IMR-90 (cell line): ENCODE data around the gene PCGF2. TPM values are rescaled to one million over a fixed set of nuclear protein-coding genes. Genes with fewer than 3 reads are reported as not detected.

ENCODE experiments used
- ATAC-seq: fragments of 200-7000 bp; cut with Tn5 transposase; 2 replicates; pipeline ENCODE4 v1.9.1; 2020; ENCODE audit warnings: low read depth, mild to moderate bottlenecking, moderate library complexity
- BruUV-seq: library from RNA; stranded (reverse); fragments of 400-500 nt; replicated peaks from 2 replicates; lab custom pipeline; 2021; lab: Mats Ljungman, UMichigan
- CTCF ChIA-PET: fragments of 300-600 bp; formaldehyde crosslinking; extraction: SDS; loops from one replicate; lab custom pipeline; 2021; ENCODE audit warnings: antibody characterized with exemption; lab: Yijun Ruan, JAX
- POLR2A ChIA-PET: fragments of 300-600 bp; sonication (Branson Sonifier 250); formaldehyde crosslinking; loops from one replicate; lab custom pipeline; 2022; ENCODE audit warnings: antibody characterized with exemption; ENCODE audit not compliant: unreplicated experiment; lab: Charles Lee
- DNase-seq: peaks from one replicate; pipeline ENCODE4 v3.0.0; 2013
- H2AFZ ChIP-seq: replicated peaks from 2 replicates; pipeline ENCODE3; 2013; ENCODE audit warnings: low read length, mild to moderate bottlenecking; ENCODE audit not compliant: poor library complexity
- H2AK5ac ChIP-seq: 2 replicates; pipeline ENCODE4 v1.6.1; 2013; ENCODE audit warnings: low read depth, low read length, inconsistent platforms
- H2AK9ac ChIP-seq: replicated peaks from 2 replicates; pipeline ENCODE3; 2013; ENCODE audit warnings: mild to moderate bottlenecking, low read depth, low read length, moderate library complexity; ENCODE audit not compliant: poor library complexity
- H2BK120ac ChIP-seq: 2 replicates; pipeline ENCODE4 v1.6.1; 2013; ENCODE audit warnings: low read depth, low read length, inconsistent platforms
- H2BK15ac ChIP-seq: 3 replicates; pipeline ENCODE4 v1.6.1; 2013; ENCODE audit warnings: low read depth, low read length, inconsistent platforms
- H2BK20ac ChIP-seq: 2 replicates; pipeline ENCODE4 v1.6.1; 2013; ENCODE audit warnings: low read depth, mild to moderate bottlenecking, inconsistent platforms, low read length, moderate library complexity
- H2BK5ac ChIP-seq: 2 replicates; pipeline ENCODE4 v1.6.1; 2013; ENCODE audit warnings: mild to moderate bottlenecking, low read depth, low read length, inconsistent platforms; ENCODE audit not compliant: poor library complexity, severe bottlenecking
- H3K14ac ChIP-seq: replicated peaks from 2 replicates; pipeline ENCODE4 v1.6.1; 2013; ENCODE audit warnings: low read depth, low read length, inconsistent platforms
- H3K18ac ChIP-seq: 2 replicates; pipeline ENCODE4 v1.6.1; 2013; ENCODE audit warnings: low read depth, low read length, control low read depth
- H3K23ac ChIP-seq: 2 replicates; pipeline ENCODE4 v1.6.1; 2013; ENCODE audit warnings: low read depth, low read length, inconsistent platforms
- H3K27ac ChIP-seq: 2 replicates; pipeline ENCODE4 v1.5.1; 2013; ENCODE audit warnings: mild to moderate bottlenecking, control low read depth, low read length; ENCODE audit not compliant: insufficient read depth
- H3K27me3 ChIP-seq: 2 replicates; pipeline ENCODE4 v1.6.1; 2013; ENCODE audit warnings: low read length; ENCODE audit not compliant: control insufficient read depth, insufficient read depth
- H3K36me3 ChIP-seq: 2 replicates; pipeline ENCODE4 v1.6.1; 2013; ENCODE audit warnings: low read length, mixed read lengths; ENCODE audit not compliant: control insufficient read depth, insufficient read depth
- H3K4ac ChIP-seq: 2 replicates; pipeline ENCODE4 v1.6.1; 2013; ENCODE audit warnings: low read depth, low read length, inconsistent platforms
- H3K4me1 ChIP-seq: 2 replicates; pipeline ENCODE4 v1.6.1; 2013; ENCODE audit warnings: low read length, mixed read lengths; ENCODE audit not compliant: control insufficient read depth, insufficient read depth
- H3K4me2 ChIP-seq: 2 replicates; pipeline ENCODE4 v1.6.1; 2013; ENCODE audit warnings: low read depth, mild to moderate bottlenecking, control low read depth, low read length, moderate library complexity
- H3K4me3 ChIP-seq: 2 replicates; pipeline ENCODE4 v1.5.1; 2013; ENCODE audit warnings: low read depth, mild to moderate bottlenecking, control low read depth, low read length, moderate library complexity; ENCODE audit not compliant: insufficient read depth
- H3K56ac ChIP-seq: 2 replicates; pipeline ENCODE4 v1.6.1; 2013; ENCODE audit warnings: low read length, inconsistent platforms; ENCODE audit not compliant: insufficient read depth; ENCODE audit errors: extremely low read depth
- H3K79me1 ChIP-seq, 2 experiments: 2 replicates each; pipeline ENCODE4 v1.6.1; 2013; ENCODE audit warnings: low read length in 2 of 2, inconsistent platforms in 1 of 2, low read depth in 1 of 2
- H3K9ac ChIP-seq: 2 replicates; pipeline ENCODE4 v1.6.1; 2013; ENCODE audit warnings: low read depth, low read length, control low read depth
- H3K9me1 ChIP-seq: 2 replicates; pipeline ENCODE4 v1.6.1; 2013; ENCODE audit warnings: low read length, inconsistent platforms; ENCODE audit not compliant: insufficient read depth
- H3K9me3 ChIP-seq: 2 replicates; pipeline ENCODE4 v1.6.1; 2013; ENCODE audit warnings: low read length; ENCODE audit not compliant: control insufficient read depth, insufficient read depth
- H4K20me1 ChIP-seq: 2 replicates; pipeline ENCODE4 v1.6.1; 2013; ENCODE audit warnings: low read length, inconsistent platforms; ENCODE audit not compliant: insufficient read depth
- H4K5ac ChIP-seq: 2 replicates; pipeline ENCODE4 v1.6.1; 2013; ENCODE audit warnings: mild to moderate bottlenecking, low read depth, low read length, control low read depth
- H4K8ac ChIP-seq, 2 experiments: 2 replicates each; pipeline ENCODE4 v1.6.1; 2013; ENCODE audit warnings: low read depth in 2 of 2, low read length in 2 of 2, control low read depth in 1 of 2, inconsistent platforms in 1 of 2
- H4K91ac ChIP-seq: 2 replicates; pipeline ENCODE4 v1.6.1; 2013; ENCODE audit warnings: low read depth, low read length, inconsistent platforms; ENCODE audit not compliant: insufficient read depth
- BHLHE40 ChIP-seq: fragments of 150-350 bp; IDR thresholded peaks from 2 replicates; pipeline ENCODE4 v1.6.1; 2016; ENCODE audit warnings: mild to moderate bottlenecking, low read depth, low read length
- CEBPB ChIP-seq: IDR thresholded peaks from 2 replicates; pipeline ENCODE4 v1.6.1; 2012; ENCODE audit warnings: low read depth, low read length, improper control_type of control experiment
- CHD1 ChIP-seq: IDR thresholded peaks from 2 replicates; pipeline ENCODE4 v1.6.1; 2012; ENCODE audit warnings: low read depth, low read length, improper control_type of control experiment
- CTCF ChIP-seq: conservative IDR thresholded peaks from 2 replicates; pipeline ENCODE4 v1.5.1; 2012; ENCODE audit warnings: mild to moderate bottlenecking, low read depth, low read length, improper control_type of control experiment
- ELK1 ChIP-seq: fragments of 150-350 bp; IDR thresholded peaks from 2 replicates; pipeline ENCODE4 v1.6.1; 2016; ENCODE audit warnings: low read depth, mild to moderate bottlenecking, low read length, moderate library complexity, borderline replicate concordance
- FOS ChIP-seq: fragments of 150-350 bp; IDR thresholded peaks from 2 replicates; pipeline ENCODE4 v1.6.1; 2016; ENCODE audit warnings: low read depth, low read length
- MAFK ChIP-seq: IDR thresholded peaks from 2 replicates; pipeline ENCODE4 v1.6.1; 2012; ENCODE audit warnings: low read depth, low read length, improper control_type of control experiment
- MAZ ChIP-seq: IDR thresholded peaks from 2 replicates; pipeline ENCODE4 v1.6.1; 2012; ENCODE audit warnings: low read depth, mild to moderate bottlenecking, low read length, improper control_type of control experiment, moderate library complexity, borderline replicate concordance
- MXI1 ChIP-seq: IDR thresholded peaks from 2 replicates; pipeline ENCODE4 v1.6.1; 2012; ENCODE audit warnings: low read depth, mild to moderate bottlenecking, low read length, moderate library complexity, borderline replicate concordance
- NFE2L2 ChIP-seq: fragments of 150-350 bp; IDR thresholded peaks from 2 replicates; pipeline ENCODE4 v1.6.1; 2016; ENCODE audit warnings: low read depth, mild to moderate bottlenecking, low read length
- POLR2A ChIP-seq: IDR thresholded peaks from 2 replicates; pipeline ENCODE4 v1.6.1; 2012; ENCODE audit warnings: mild to moderate bottlenecking, low read depth, low read length
- RAD21 ChIP-seq: IDR thresholded peaks from 2 replicates; pipeline ENCODE4 v1.6.1; 2012; ENCODE audit warnings: low read length, improper control_type of control experiment
- RFX5 ChIP-seq: IDR thresholded peaks from 2 replicates; pipeline ENCODE4 v1.8.0; 2012; ENCODE audit warnings: low read depth, mild to moderate bottlenecking, low read length, moderate library complexity
- SMC3 ChIP-seq: fragments of 150-350 bp; IDR thresholded peaks from 2 replicates; pipeline ENCODE4 v1.6.1; 2016; ENCODE audit warnings: low read depth, mild to moderate bottlenecking, antibody characterized with exemption, low read length, moderate library complexity
- WGBS, 2 experiments: methylation state at CpG; one replicate each; pipeline versions ENCODE4 v1.1.5 to v1.1.7; 2013; ENCODE audit warnings: missing lambda C conversion rate in 2 of 2; ENCODE audit not compliant: insufficient read length in 1 of 2; ENCODE audit errors: extremely low coverage in 2 of 2; 5-methylcytosine and 5-hydroxymethylcytosine counted together
- dilution Hi-C: fragments of 300-500 bp; cut with HindIII; formaldehyde crosslinking; loops from one replicate; pipeline ENCODE4 v1.14.3; 2018; ENCODE audit warnings: low sequenced_read_pairs; ENCODE audit not compliant: unreplicated experiment
- in situ Hi-C: fragments of 300-500 bp; cut with MboI; formaldehyde crosslinking; loops from 3 replicates; pipeline ENCODE4 v1.14.3; 2019; ENCODE audit warnings: low sequenced_read_pairs, inconsistent platforms, mixed read lengths
- intact Hi-C: fragments of 100-400 bp; cut with micrococcal nuclease; formaldehyde crosslinking; loops from 2 replicates; pipeline ENCODE4 v1.10.0; 2022
- polyA plus RNA-seq, 3 experiments: library from polyadenylated mRNA; depleted of rRNA; stranded (reverse); fragments of >200 nt; gene quantifications; 2 replicates each; pipeline ENCODE4 v1.2.3, GENCODE V29; 2012; ENCODE audit warnings: low replicate concordance in 1 of 3
- total RNA-seq: library from RNA; depleted of rRNA; stranded (reverse); fragments of >200 nt; gene quantifications from 2 replicates; pipeline ENCODE4 v1.2.3, GENCODE V29; 2012

Gene PCGF2
- total and polyA plus RNA-seq, 2 of the 4 experiments (the other 2 are of a cell fraction): 1.1 to 18.2 TPM

DNA sequence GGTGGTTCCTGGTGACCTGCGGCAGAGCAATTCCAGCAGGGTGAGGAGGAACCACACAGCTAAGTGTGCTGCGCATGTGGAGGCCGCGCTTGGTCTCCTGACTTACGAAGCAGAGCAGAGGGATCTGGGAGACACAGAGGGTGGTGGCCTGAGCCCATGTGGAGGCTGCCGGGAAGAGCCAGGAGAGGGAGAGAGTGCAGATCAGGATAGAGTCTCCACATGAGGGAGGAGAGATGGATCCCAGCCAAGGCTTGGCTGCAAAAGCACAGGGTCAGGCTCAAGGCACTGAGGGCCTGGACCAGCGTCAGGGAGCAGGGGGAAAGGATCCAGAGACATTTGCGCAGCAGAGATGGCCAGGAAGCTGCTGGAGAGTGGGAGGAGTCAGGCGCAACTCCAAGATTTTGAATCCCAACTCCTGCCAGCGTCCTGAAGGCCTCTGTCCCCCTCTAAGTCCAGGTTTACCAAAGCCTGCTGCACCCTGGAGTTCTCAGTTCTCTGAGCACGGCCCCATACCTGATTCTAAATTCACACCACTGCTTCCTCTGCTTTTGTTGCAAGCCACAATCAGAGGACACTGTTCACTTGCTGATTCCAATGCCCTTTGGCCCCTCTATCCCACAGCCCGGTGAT is 54.3 kb downstream of the PCGF2 start (continued):
- no peak for TF ChIP-seq NFE2L2
- TF ChIP-seq CHD1: no peak

- no peak for ATAC-seq
- Histone ChIP-seq H3K9me1 (peaks cover 5% of the 10 kb centered on the region; the same call in 1 of the 2 replicates), H4K91ac (no peak overlapping the region), H3K9ac (no peak overlapping the region), H3K56ac (no peak overlapping the region), H3K36me3 (no peaks in the 10 kb centered on the region), H2AK9ac (no peak overlapping the region), H3K27me3 (no peaks in the 10 kb centered on the region; the same call in 1 of the 2 replicates), H3K27ac (no peak overlapping the region), H4K8ac (no peak overlapping the region), H4K20me1 (no peaks in the 10 kb centered on the region), H2AFZ (no peak overlapping the region), H3K9me3 (no peaks in the 10 kb centered on the region), H2BK120ac (no peak overlapping the region), H2BK5ac (no peak overlapping the region), H2BK20ac (no peak overlapping the region), H2BK15ac (no peak overlapping the region), H3K4me3 (no peak overlapping the region), H3K23ac (no peak overlapping the region), H3K4me2 (no peak overlapping the region), H3K4me1 (peaks cover 7% of the 10 kb centered on the region; the same call in 1 of the 2 replicates), H3K4ac (no peak overlapping the region), H3K14ac (no peak overlapping the region), H4K5ac (no peak overlapping the region), H3K18ac (no peak overlapping the region), H3K79me1 (no peaks in the 10 kb centered on the region), H2AK5ac (no peak overlapping the region)
- CTCF ChIA-PET: interaction anchor here (2.8 kb wide), 1 partner anchor 14 kb away, joined by 9 read pairs; no protein-coding TSS in a partner anchor
- in situ Hi-C loops: no loop called here
- no TSS peak for BruUV-seq
- 82% methylated on average over 3 of the region's 4 CpGs; no CpG with 5 or more reads in 1 of the 2 experiments for WGBS, 2 experiments
- intact Hi-C loops: no loop called here
- DNase-seq: no peak
- dilution Hi-C loops: no loop called here
- POLR2A ChIA-PET: no interaction called here
- TF ChIP-seq POLR2A (no peak), RFX5 (no peak), MAZ (no peak), FOS (no peak), CTCF (no peak), BHLHE40 (no peak), CHD1 (no peak), NFE2L2 (no peak), SMC3 (no peak), RAD21 (no peak), CEBPB (no peak), ELK1 (no peak), MXI1 (no peak), MAFK (no peak)
Measured at GRCh38 chr17:38691154-38691553, 57.0 kb downstream of the PCGF2 start.
